Right cardiac atrium (tissue), 5 donors: ENCODE measurements around the gene ZNF497. TPM values are rescaled to one million over a fixed set of nuclear protein-coding genes. Genes with fewer than 3 reads are reported as not detected.

Source experiments
- ATAC-seq, 2 donors: fragments of 200-7000 bp; cut with Tn5 transposase; one replicate each; pipeline versions ENCODE4 v1.8.0 to v1.9.1; 2020; ENCODE audit warnings: moderate library complexity in 2 of 2, mild to moderate bottlenecking in 1 of 2
- DNase-seq, 3 donors: peaks; one replicate each; pipeline ENCODE4 v3.0.0-alpha.2; 2020
- H3K27ac ChIP-seq: one replicate; pipeline ENCODE4 v1.5.1; 2013; ENCODE audit warnings: mild to moderate bottlenecking, low read length, control low read depth, moderate library complexity
- H3K27me3 ChIP-seq: one replicate; pipeline ENCODE4 v1.6.1; 2013; ENCODE audit not compliant: control insufficient read depth, insufficient read depth
- H3K4me1 ChIP-seq: one replicate; pipeline ENCODE4 v1.6.1; 2013; ENCODE audit warnings: low read length; ENCODE audit not compliant: control insufficient read depth, insufficient read depth
- H3K4me3 ChIP-seq: one replicate; pipeline ENCODE4 v1.5.1; 2013; ENCODE audit warnings: low read length, control low read depth
- H3K9me3 ChIP-seq: one replicate; pipeline ENCODE4 v1.6.1; 2013; ENCODE audit warnings: low read length; ENCODE audit not compliant: control insufficient read depth
- WGBS: extraction: QIAGEN DNeasy Blood & Tissue Kit; methylation state at CpG from one replicate; pipeline ENCODE4 v1.1.7; 2013; 5-methylcytosine and 5-hydroxymethylcytosine counted together
- intact Hi-C, 4 donors: fragments of 100-400 bp; cut with DNase I; formaldehyde crosslinking; loops; one replicate each; pipeline versions ENCODE4 v1.11.0 to v1.14.0; 2022 to 2023
- polyA plus RNA-seq: library from polyadenylated mRNA; stranded (reverse); fragments of 200-250 nt; gene quantifications from one replicate; pipeline ENCODE4 v1.2.3, GENCODE V29; 2013
- total RNA-seq, 4 donors: library from RNA; stranded (reverse); fragmentation: NEBNext Ultra II Directional; extraction: Animal tissue kit (Norgen Biotek cat#: 25700); gene quantifications; one replicate each; pipeline ENCODE4 v1.2.1, GENCODE V29; 2021
- donor health status: healthy with polysubstance abuse.
- donor health status: DM: no; HTN: yes; CAD: no.
- donor health status: DM: no; HTN: no; CAD: no.
- donor health status: DM: no; HTN: yes; CAD: no; lungs with severe emphysema.
- donor health status: DM: yes; HTN: yes; CAD: no.

Gene ZNF497
- total and polyA plus RNA-seq, 5 donors = 0.27 to 1.1 (median 0.42) TPM

DNA sequence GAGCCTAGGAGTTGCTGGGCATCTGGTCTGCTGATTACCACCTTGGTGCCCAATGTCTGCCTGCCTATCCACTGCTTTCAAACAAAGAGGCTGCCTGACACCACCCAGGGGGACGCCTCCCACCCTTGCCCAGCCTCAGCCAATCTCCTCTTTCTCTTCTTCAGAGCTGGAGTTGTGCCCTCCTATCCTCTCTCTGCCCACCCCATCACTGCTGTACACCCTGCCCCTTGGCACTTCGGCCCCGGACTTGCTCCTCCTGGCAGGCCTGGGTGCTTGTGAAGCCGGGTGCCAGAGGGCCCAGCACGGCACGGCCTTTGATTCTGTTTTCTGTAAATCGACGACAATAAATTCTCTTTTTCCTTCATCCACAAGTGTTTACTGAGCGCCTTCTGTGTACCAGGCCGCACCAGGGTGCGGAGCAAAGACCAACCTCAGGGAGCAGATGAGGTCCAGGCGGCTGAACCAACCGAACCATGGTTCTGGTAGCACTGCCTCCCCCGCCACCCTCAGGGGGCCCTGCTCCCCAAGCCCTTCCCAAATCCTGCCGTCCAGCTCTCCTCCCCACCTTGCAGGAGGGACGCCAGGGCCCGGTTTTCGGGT, 37.9 kb upstream of the ZNF497 start:
- H3K4me1 ChIP-seq = no peaks in the 10 kb centered on the region
- DNase-seq = peak in 1 of 3 donors; percentile 69
- no peaks in the 10 kb centered on the region for H3K27me3 ChIP-seq
- intact Hi-C loops = no loop called here
- peak overlapping the region; percentile 42 for H3K4me3 ChIP-seq
- H3K27ac ChIP-seq = no peak overlapping the region
- WGBS = 57% methylated on average over 18 of the region's 18 CpGs
- ATAC-seq = no peak
- H3K9me3 ChIP-seq = no peaks in the 10 kb centered on the region

DNA sequence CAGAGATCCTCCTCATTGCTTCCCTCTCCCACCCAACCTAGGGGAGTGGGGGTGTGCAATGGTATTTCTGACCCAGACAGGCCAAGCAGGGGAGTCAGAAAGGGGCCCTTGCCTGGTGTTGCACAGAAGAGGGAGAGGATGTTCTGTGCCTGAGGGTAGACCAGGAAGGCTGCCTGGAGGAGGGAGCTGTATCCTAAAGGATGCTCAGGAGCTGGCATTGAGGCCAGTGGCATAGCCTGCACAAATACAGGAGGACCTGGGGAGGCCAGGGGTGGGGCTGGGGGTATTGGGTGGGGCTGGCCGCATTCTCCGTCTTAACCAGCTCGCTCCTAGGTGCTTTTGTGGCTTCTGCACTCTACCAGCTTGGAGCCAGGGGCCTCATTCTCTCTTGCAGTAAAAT, 37.4 kb upstream of the ZNF497 start:
- Histone ChIP-seq H3K27me3 (no peaks in the 10 kb centered on the region), H3K9me3 (no peaks in the 10 kb centered on the region), H3K4me1 (no peaks in the 10 kb centered on the region), H3K4me3 (no peak overlapping the region), H3K27ac (no peak overlapping the region)
- intact Hi-C loops = no loop called here
- ATAC-seq (no peak), DNase-seq (no peak)
- WGBS = 99% methylated on average over 3 of the region's 3 CpGs

DNA sequence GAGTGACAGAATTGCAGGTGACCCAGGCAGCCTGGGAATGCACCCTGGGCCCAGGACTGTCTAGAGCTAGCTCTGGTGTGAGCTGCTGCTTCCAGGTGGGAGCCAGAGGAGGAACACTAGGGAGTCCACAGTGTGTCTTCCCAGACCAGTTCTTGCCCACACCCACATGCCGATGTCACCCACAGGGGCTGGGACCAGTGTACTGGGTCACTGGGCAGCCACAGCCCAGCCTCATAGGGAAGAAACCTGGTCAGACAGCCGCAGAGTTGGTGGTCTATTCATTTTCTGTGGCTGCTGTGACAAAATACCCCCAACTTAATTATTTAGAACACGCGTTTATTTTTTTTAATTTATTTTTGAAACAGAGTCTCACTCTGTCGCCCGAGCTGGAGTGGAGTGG, 36.0 kb upstream of the ZNF497 start:
- H3K27me3 ChIP-seq = no peaks in the 10 kb centered on the region
- no peaks in the 10 kb centered on the region for H3K4me1 ChIP-seq
- ATAC-seq (no peak), DNase-seq (no peak)
- 91% methylated on average over 6 of the region's 6 CpGs for WGBS
- H3K4me3 ChIP-seq = no peak overlapping the region
- H3K9me3 ChIP-seq = no peaks in the 10 kb centered on the region
- H3K27ac ChIP-seq = no peak overlapping the region
- intact Hi-C loops = no loop called here

DNA sequence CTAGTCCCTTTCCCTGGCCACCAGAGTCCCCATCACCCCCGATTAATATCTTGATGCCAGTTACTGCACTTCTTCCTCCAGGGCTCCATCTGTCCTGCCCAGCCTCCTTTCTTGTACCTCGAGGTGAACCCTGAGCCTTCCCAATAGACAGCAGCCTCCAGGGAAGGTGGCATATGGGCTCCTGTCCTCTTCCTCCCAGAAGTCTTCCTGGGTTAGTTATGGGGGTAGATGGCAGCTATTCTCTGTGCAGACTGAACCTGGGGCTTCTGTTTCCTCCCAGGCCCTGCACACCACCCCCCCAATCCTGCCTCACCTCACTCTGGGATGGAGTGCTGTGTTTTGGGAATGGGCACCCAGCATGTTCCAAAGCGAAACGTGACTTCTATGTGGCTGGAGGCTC, 35.5 kb upstream of the ZNF497 start:
- no peaks in the 10 kb centered on the region for H3K4me1 ChIP-seq
- H3K27me3 ChIP-seq = no peaks in the 10 kb centered on the region
- WGBS = 82% methylated on average over 4 of the region's 4 CpGs
- H3K4me3 ChIP-seq = no peak overlapping the region
- H3K27ac ChIP-seq = no peak overlapping the region
- H3K9me3 ChIP-seq = no peaks in the 10 kb centered on the region
- no peak for DNase-seq
- intact Hi-C loops = no loop called here
- ATAC-seq = no peak

DNA sequence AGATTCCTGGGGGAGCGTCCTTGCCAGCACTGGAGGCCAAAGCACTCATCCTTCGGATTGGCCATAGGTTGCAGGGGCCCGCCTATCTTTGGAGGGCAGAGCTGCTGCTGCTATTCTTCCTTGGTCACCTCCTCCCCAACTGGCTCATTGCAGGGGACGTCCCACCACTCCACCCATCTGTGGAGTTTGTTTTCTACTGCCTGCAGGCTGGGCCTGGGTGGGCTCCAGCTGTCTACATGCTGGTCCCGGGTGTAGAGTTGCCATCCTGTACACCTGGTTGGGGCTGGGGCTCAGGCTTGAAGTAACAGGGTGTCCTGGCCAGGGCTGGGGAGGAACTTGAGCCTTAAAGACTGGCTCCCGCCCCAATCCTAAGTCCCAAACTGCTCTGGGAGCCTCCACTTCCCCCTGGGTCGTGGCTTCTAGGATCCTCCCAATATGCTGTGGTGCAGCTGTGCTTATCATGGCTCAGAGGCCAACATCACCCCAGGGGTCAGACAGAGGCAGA, 35.0 kb upstream of the ZNF497 start:
- DNase-seq (no peak), ATAC-seq (no peak)
- Histone ChIP-seq H3K27ac (no peak overlapping the region), H3K27me3 (no peaks in the 10 kb centered on the region), H3K4me3 (no peak overlapping the region), H3K9me3 (no peaks in the 10 kb centered on the region), H3K4me1 (no peaks in the 10 kb centered on the region)
- WGBS = 56% methylated on average over 7 of the region's 7 CpGs
- intact Hi-C loops = no loop called here

DNA sequence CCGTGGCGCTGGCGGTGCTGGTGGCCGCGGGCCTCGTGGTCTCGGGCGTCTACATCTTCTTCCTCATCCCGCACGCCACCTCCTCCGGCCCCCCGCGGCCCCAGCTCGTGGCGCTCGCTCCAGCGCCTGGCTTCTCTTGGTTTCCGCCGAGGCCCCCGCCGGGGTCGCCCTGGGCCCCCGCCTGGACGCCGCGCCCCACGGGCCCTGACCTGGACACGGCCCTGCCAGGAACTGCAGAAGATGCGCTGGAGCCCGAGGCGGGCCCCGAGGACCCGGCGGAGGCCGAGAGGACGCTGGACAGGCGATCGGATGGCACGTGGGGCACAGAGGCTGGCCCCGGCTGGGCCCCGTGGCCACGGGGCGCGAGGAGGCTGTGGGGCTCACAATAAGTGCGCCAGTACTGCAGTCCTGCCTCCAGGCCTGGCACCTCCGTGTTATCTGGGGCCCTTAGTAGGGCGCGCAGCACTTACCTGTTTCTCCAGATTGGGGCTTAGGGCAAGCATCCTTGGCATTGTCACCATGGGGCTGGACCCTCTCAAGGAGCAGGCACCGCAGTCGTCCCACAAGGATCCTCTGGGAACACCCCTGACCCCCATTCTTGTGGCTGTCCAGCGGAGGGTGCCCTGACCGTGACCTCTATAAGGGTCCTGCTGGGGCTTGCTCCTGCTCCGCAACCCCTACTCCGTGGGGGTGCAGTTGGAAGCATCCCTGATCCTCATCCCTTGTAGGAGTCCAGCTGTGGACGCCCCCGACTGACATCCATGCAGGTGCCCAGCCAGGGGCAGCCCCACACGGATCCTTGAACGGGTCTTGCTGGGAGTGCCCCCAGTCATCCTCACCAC, 34.4 kb upstream of the ZNF497 start:
- intact Hi-C loops = no loop called here
- WGBS = 28% methylated on average over 58 of the region's 58 CpGs
- H3K9me3 ChIP-seq = no peaks in the 10 kb centered on the region
- H3K27ac ChIP-seq = no peak overlapping the region
- ATAC-seq = no peak
- peak in 1 of 3 donors; percentile 50 for DNase-seq
- no peak overlapping the region for H3K4me3 ChIP-seq
- H3K27me3 ChIP-seq = no peaks in the 10 kb centered on the region
- H3K4me1 ChIP-seq = no peaks in the 10 kb centered on the region

DNA sequence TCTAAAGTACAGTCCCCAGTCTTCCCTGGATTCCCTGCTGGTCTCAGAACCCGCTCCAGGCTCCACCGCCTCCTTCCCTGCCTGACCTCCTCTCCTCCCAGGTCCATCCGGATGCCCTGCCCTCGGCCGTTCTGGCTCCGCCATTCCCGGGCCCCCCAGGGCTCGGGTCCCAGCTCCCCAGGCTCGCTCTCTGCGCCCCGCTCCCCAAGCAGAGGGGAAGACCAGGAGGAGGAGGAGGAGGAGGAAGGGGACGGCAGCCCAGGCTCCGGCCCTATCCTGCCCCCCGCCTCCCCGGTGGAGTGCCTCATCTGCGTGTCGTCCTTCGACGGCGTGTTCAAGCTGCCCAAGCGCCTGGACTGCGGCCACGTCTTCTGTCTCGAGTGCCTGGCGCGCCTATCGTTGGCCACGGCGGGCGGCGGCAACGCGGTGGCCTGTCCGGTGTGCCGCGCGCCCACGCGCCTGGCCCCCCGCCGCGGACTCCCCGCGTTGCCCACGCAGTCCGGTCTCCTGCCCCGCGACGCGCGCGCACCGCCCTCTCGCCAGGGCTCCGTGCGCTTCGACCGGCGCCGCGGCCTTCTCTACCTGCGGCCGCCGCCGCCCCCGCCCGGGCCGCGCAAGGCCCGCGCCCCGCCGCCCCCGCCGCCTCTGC, 33.6 kb upstream of the ZNF497 start:
- DNase-seq (peak in 1 of 3 donors; percentile 61), ATAC-seq (no peak)
- WGBS = 4% methylated on average over 75 of the region's 75 CpGs
- H3K9me3 ChIP-seq = no peaks in the 10 kb centered on the region
- no peaks in the 10 kb centered on the region for H3K27me3 ChIP-seq
- no peak overlapping the region for H3K4me3 ChIP-seq
- intact Hi-C loops = no loop called here
- H3K4me1 ChIP-seq = no peaks in the 10 kb centered on the region
- no peak overlapping the region for H3K27ac ChIP-seq

DNA sequence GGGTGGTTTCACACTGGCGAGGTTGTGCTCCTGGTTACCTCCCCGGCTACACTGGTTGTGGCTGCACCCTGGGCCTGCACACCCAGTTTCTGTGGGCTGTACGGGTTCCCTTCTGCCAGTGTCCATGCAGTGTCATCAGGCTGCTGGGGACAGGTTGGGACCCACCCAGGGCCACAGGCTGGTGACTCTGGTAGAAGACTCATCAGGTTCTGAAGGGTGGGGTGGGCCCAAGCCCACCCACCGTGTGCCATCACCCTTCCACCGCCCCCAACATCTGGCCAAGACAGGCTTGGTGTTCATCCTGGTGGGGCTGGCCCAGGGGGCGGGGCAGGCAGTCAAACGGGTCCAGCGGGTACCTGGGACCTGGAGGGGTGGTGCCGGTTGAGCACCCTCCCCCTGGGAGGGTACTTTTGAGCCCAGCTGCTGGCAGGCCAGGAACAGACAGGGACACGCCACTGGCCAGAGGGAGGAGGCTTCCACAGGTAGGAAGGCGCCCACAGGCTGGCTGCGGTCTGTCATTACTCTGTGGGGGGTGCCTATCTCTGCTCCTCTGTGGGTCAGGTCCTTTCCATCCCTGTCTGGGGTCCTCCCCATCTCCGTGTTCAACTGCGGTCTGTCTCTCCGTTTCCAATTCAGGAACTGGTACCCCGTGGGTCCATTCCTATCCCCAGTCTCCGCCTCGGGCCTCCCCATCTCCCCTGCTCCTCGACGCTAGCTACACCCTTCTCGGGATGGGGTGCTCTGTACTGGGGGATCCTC, 32.8 kb upstream of the ZNF497 start, which contains the start of gene RNF225:
TSS of gene RNF225 (plus strand) at position 437 of the 759 bp plus-strand sequence. CDS start 434 bp downstream, outside the sequence.
- Histone ChIP-seq H3K4me3 (no peak within 1 kb of the TSS), H3K27ac (no peak within 1 kb of the TSS), H3K27me3 (no peaks in the 10 kb centered on the region), H3K4me1 (no peaks in the 10 kb centered on the region), H3K9me3 (no peaks in the 10 kb centered on the region)
- DNase-seq (peak in 1 of 3 donors; percentile 42), ATAC-seq (peak; percentile 7 to 28)
- intact Hi-C loops = no loop called here
- WGBS = 34% methylated on average over 21 of the region's 21 CpGs

DNA sequence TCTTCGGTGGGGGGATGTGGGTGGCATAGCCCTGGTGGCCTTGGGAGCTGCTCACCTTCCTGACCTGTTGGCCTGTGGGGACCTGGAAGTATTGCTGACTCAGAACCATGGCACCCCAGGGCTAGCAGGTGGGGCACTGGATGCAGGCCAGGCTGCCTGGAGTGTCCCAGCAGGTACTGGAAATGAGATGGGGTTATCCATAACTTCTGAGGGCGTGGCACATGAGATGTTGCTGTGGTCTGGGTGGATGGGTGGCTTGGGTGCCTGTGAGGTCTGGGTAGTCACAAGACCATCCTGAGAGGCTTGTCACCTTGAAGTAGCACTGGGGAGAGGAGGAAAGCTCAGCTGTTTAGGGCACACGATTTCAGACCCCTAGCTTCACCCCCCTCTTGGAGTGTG, 32.3 kb upstream of the ZNF497 start:
- no peak overlapping the region for H3K27ac ChIP-seq
- 73% methylated on average over 3 of the region's 3 CpGs for WGBS
- DNase-seq (peak in 1 of 3 donors; percentile 38), ATAC-seq (peak in 1 of 2 donors; percentile 5)
- intact Hi-C loops = no loop called here
- no peak overlapping the region for H3K4me3 ChIP-seq
- no peaks in the 10 kb centered on the region for H3K4me1 ChIP-seq
- no peaks in the 10 kb centered on the region for H3K27me3 ChIP-seq
- no peaks in the 10 kb centered on the region for H3K9me3 ChIP-seq

DNA sequence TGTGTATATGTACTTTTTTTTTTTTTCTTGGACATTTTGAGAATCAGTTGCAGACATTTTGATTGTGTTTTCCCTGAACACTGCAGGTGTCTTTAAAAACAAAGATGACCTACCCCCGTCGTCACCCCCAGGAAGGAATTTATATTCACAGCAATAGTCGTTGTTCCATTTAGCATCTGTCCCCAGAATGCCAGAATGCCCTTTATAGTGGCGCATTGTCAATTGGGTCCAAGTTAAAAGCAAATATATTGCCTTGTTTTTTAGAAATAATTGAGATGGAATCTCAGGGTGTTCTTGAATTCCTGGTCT, 31.1 kb upstream of the ZNF497 start:
- WGBS = 88% methylated on average over 4 of the region's 4 CpGs
- ATAC-seq = no peak

More for the DNA sequence above, 31.1 kb upstream of the ZNF497 start:
- DNase-seq = no peak
- Histone ChIP-seq H3K4me3 (no peak overlapping the region), H3K27me3 (no peaks in the 10 kb centered on the region), H3K9me3 (no peaks in the 10 kb centered on the region), H3K27ac (no peak overlapping the region), H3K4me1 (no peaks in the 10 kb centered on the region)
- intact Hi-C loops = no loop called here
